Measurements from ENCODE around the gene GBP5. TPM values are rescaled to one million over a fixed set of nuclear protein-coding genes. Genes with fewer than 3 reads are reported as not detected.

Gene GBP5
- polyA plus RNA-seq, 2 of the 4 experiments (the other 2 are of a cell fraction): 0.04 TPM; not detected in 1

GRCh38 chr1:89260566-89261255 lies 11.9 kb downstream of the GBP5 start (continued):
- TF ChIP-seq REST (IDR thresholded peaks at IDR 0.05): no peak

- CTCF ChIA-PET: no interaction called here
- H3K4me1 ChIP-seq: no peaks in the 10 kb centered on the region
- no peak overlapping the region for H3K4me2 ChIP-seq
- FAIRE-seq (no peak), ATAC-seq (no peak), DNase-seq (ENCODE audit: low read depth in 1 of 2, low spot score in 1 of 2) (no peak)
- no peaks in the 10 kb centered on the region for H3K9me3 ChIP-seq
- WGBS (ENCODE audit: missing lambda C conversion rate): 38% methylated on average over 3 of the region's 4 CpGs
- POLR2A ChIA-PET: no interaction called here
- no peak overlapping the region for H3K27ac ChIP-seq
- H3K4me3 ChIP-seq: no peak overlapping the region
- no peak for TF ChIP-seq ELK1 (IDR thresholded peaks at IDR 0.05; ENCODE audit: low read depth, low read length)
- no peak for TF ChIP-seq RNF2 (IDR thresholded peaks at IDR 0.05; ENCODE audit: borderline replicate concordance, low read depth)
- no peak for TF ChIP-seq ESRRA (IDR thresholded peaks at IDR 0.05; ENCODE audit: borderline replicate concordance, low read length)
- no peak for TF ChIP-seq EHMT2 (IDR thresholded peaks at IDR 0.05; ENCODE audit: low read depth)
- TF ChIP-seq CHD2 (IDR thresholded peaks at IDR 0.05; ENCODE audit: low read length, partially characterized antibody): no peak
- TF ChIP-seq HES2 (IDR thresholded peaks at IDR 0.05): no peak
- TF ChIP-seq SREBF2 (IDR thresholded peaks at IDR 0.05): no peak
- no peak for TF ChIP-seq BCL3 (IDR thresholded peaks at IDR 0.05)
- TF ChIP-seq RFX5 (IDR thresholded peaks at IDR 0.05): no peak
- no peak for TF ChIP-seq KDM1A (IDR thresholded peaks at IDR 0.05; ENCODE audit: low read depth)
- TF ChIP-seq KDM5A (IDR thresholded peaks at IDR 0.05): no peak
- no peak for TF ChIP-seq PBX3 (IDR thresholded peaks at IDR 0.05)
- TF ChIP-seq PHF8 (IDR thresholded peaks at IDR 0.05; ENCODE audit: borderline replicate concordance, low read depth): no peak
- no peak for TF ChIP-seq MAX (IDR thresholded peaks at IDR 0.05)
- TF ChIP-seq NFE2L2 (conservative IDR thresholded peaks at IDR 0.05; ENCODE audit: low read length): no peak
Measured at GRCh38 chr1:89260042-89260441, 12.6 kb downstream of the GBP5 start.

Measured in A549 (cell line).